PC-9 (cell line): ENCODE data around the gene UAP1L1. TPM values are rescaled to one million over a fixed set of nuclear protein-coding genes. Genes with fewer than 3 reads are reported as not detected.

Experiments
- BruUV-seq: library from RNA; stranded (reverse); fragments of 400-500 nt; replicated peaks from 2 replicates; lab custom pipeline; 2021; lab: Mats Ljungman, UMichigan
- CTCF ChIA-PET: fragments of 300-600 bp; sonication (Branson Sonifier 250); formaldehyde crosslinking; loops from one replicate; lab custom pipeline; 2022; ENCODE audit warnings: antibody characterized with exemption; lab: Charles Lee
- POLR2A ChIA-PET: fragments of 300-600 bp; sonication (Branson Sonifier 250); formaldehyde crosslinking; loops from one replicate; lab custom pipeline; 2022; ENCODE audit warnings: antibody characterized with exemption; ENCODE audit not compliant: unreplicated experiment; lab: Charles Lee
- DNase-seq, 2 experiments: peaks; one replicate each; pipeline versions ENCODE4 v3.0.0 to v3.0.0-alpha.2; 2015 to 2022; ENCODE audit warnings: mixed read lengths in 1 of 2
- H2AFZ ChIP-seq: fragments of 200-600 bp; sonication (generic); 2 replicates; pipeline ENCODE4 v1.8.1; 2017; ENCODE audit warnings: antibody characterized with exemption
- H3F3A ChIP-seq: fragments of 200-600 bp; sonication (generic); 2 replicates; pipeline ENCODE4 v1.8.1; 2017; ENCODE audit warnings: antibody characterized with exemption, mild to moderate bottlenecking, low read depth; ENCODE audit not compliant: insufficient read depth
- H3K27ac ChIP-seq: fragments of 200-600 bp; sonication (generic); 2 replicates; pipeline ENCODE4 v1.6.1; 2016; ENCODE audit warnings: mixed run types
- H3K27me3 ChIP-seq: fragments of 200-600 bp; sonication (generic); 2 replicates; pipeline ENCODE4 v1.6.1; 2016; ENCODE audit warnings: low read depth, mixed run types; ENCODE audit not compliant: insufficient read depth
- H3K36me3 ChIP-seq: fragments of 200-600 bp; sonication (generic); 2 replicates; pipeline ENCODE4 v1.6.1; 2016; ENCODE audit warnings: low read depth, mixed run types
- H3K4me1 ChIP-seq: fragments of 200-600 bp; sonication (generic); replicated peaks from 2 replicates; pipeline ENCODE4 v1.6.1; 2016; ENCODE audit warnings: mixed run types; ENCODE audit not compliant: insufficient read depth
- H3K4me2 ChIP-seq: fragments of 200-600 bp; sonication (generic); 2 replicates; pipeline ENCODE4 v1.6.1; 2017; ENCODE audit warnings: mixed run types
- H3K4me3 ChIP-seq: fragments of 200-600 bp; sonication (generic); 2 replicates; pipeline ENCODE4 v1.6.1; 2016; ENCODE audit warnings: mixed run types
- H3K79me2 ChIP-seq: fragments of 200-600 bp; sonication (generic); 2 replicates; pipeline ENCODE4 v1.6.1; 2017; ENCODE audit warnings: low read depth, mixed run types
- H3K9me2 ChIP-seq: fragments of 200-600 bp; sonication (generic); 2 replicates; pipeline ENCODE4 v1.8.1; 2017; ENCODE audit warnings: mild to moderate bottlenecking; ENCODE audit not compliant: insufficient read depth
- H3K9me3 ChIP-seq: fragments of 200-600 bp; sonication (generic); 2 replicates; pipeline ENCODE4 v1.8.1; 2016; ENCODE audit warnings: low read depth; ENCODE audit not compliant: insufficient read depth
- H4K20me1 ChIP-seq: fragments of 200-600 bp; sonication (generic); 2 replicates; pipeline ENCODE4 v1.8.1; 2017; ENCODE audit not compliant: insufficient read depth
- CTCF ChIP-seq: fragments of 200-600 bp; sonication (generic); conservative IDR thresholded peaks from 2 replicates; pipeline ENCODE4 v1.6.1; 2017; ENCODE audit warnings: mixed run types, antibody characterized with exemption, mild to moderate bottlenecking, moderate library complexity
- EZH2 ChIP-seq: fragments of 200-600 bp; sonication (generic); IDR thresholded peaks from 2 replicates; pipeline ENCODE4 v1.8.0; 2017; ENCODE audit warnings: antibody characterized with exemption, low read depth
- intact Hi-C: fragments of 100-400 bp; cut with micrococcal nuclease; formaldehyde crosslinking; loops from one replicate; pipeline ENCODE4 v1.10.0; 2022; ENCODE audit not compliant: unreplicated experiment
- total RNA-seq: library from RNA; stranded (reverse); gene quantifications from 2 replicates; pipeline ENCODE4 v1.2.3, GENCODE V29; 2021

UAP1L1 gene
- total RNA-seq, 1 experiment from 2014 or later: 9.9 TPM

GRCh38 chr9:137087409-137087925, 10.2 kb downstream of the UAP1L1 start:
- TSS peak; percentile 24 for BruUV-seq
- Histone ChIP-seq H3K4me1 (peaks cover 39% of the 10 kb centered on the region), H3K4me2 (peak overlapping the region; percentile 87), H4K20me1 (0 out of 2 replicates have a peak, but pooled peaks cover 4% of the 10 kb centered on the region), H3K79me2 (peaks cover 14% of the 10 kb centered on the region), H3F3A (peaks cover 33% of the 10 kb centered on the region), H3K9me3 (no peaks in the 10 kb centered on the region), H3K9me2 (no peaks in the 10 kb centered on the region), H3K27ac (0 out of 2 replicates have a peak overlapping the region, but pooled peaks have one; percentile 22), H3K27me3 (no peaks in the 10 kb centered on the region), H2AFZ (peak overlapping the region; percentile 91), H3K36me3 (no peaks in the 10 kb centered on the region), H3K4me3 (peak overlapping the region; percentile 74)
- CTCF ChIA-PET: no interaction called here
- DNase-seq: peak in 1 of 2 experiments; percentile 17
- POLR2A ChIA-PET: interaction anchor here (0.5 to 2.1 kb wide), 5 partner anchors 17 to 215 kb away, joined by 3 to 15 read pairs (median 4); partner anchors contain the start of genes NRARP and SAPCD2
- intact Hi-C loops: no loop called here
- TF ChIP-seq CTCF (no peak), EZH2 (no peak)

GRCh38 chr9:137088121-137088520, 10.8 kb downstream of the UAP1L1 start:
- Histone ChIP-seq H4K20me1 (0 out of 2 replicates have a peak, but pooled peaks cover 4% of the 10 kb centered on the region), H3K4me1 (peaks cover 35% of the 10 kb centered on the region), H3K27me3 (no peaks in the 10 kb centered on the region), H3K9me3 (no peaks in the 10 kb centered on the region), H3K27ac (no peak overlapping the region), H3K4me2 (peak overlapping the region; percentile 87), H2AFZ (no peak overlapping the region), H3K36me3 (no peaks in the 10 kb centered on the region), H3K79me2 (peaks cover 14% of the 10 kb centered on the region), H3K4me3 (peak overlapping the region; percentile 74; the same call in 1 of the 2 replicates), H3K9me2 (no peaks in the 10 kb centered on the region), H3F3A (peaks cover 28% of the 10 kb centered on the region)
- peak in 1 of 2 experiments; percentile 9 for DNase-seq
- ChIA-PET CTCF (no interaction called here), POLR2A (interaction anchor here (0.6 kb wide), 2 partner anchors 20 to 110 kb away, joined by 3 to 4 read pairs; no protein-coding TSS in a partner anchor)
- no TSS peak for BruUV-seq
- no peak for TF ChIP-seq EZH2
- no peak for TF ChIP-seq CTCF
- intact Hi-C loops: no loop called here

GRCh38 chr9:137089232-137089947, 12.1 kb downstream of the UAP1L1 start:
- H3K4me2 ChIP-seq: no peak overlapping the region
- 0 out of 2 replicates have a peak, but pooled peaks cover 4% of the 10 kb centered on the region for H4K20me1 ChIP-seq
- intact Hi-C loops: no loop called here
- ChIA-PET POLR2A (no interaction called here), CTCF (no interaction called here)
- peaks cover 15% of the 10 kb centered on the region; the same call in 1 of the 2 replicates for H3F3A ChIP-seq
- no peaks in the 10 kb centered on the region for H3K27me3 ChIP-seq
- no TSS peak for BruUV-seq
- H2AFZ ChIP-seq: no peak overlapping the region
- no peak for TF ChIP-seq EZH2
- no peaks in the 10 kb centered on the region for H3K9me3 ChIP-seq
- no peak for DNase-seq
- H3K4me3 ChIP-seq: no peak overlapping the region
- H3K27ac ChIP-seq: no peak overlapping the region
- peaks cover 14% of the 10 kb centered on the region for H3K79me2 ChIP-seq
- H3K36me3 ChIP-seq: no peaks in the 10 kb centered on the region
- peaks cover 22% of the 10 kb centered on the region for H3K4me1 ChIP-seq
- no peaks in the 10 kb centered on the region for H3K9me2 ChIP-seq
